ENCODE measurements around the gene ARFGAP2. TPM values are rescaled to one million over a fixed set of nuclear protein-coding genes. Genes with fewer than 3 reads are reported as not detected.
A peak's percentile ranks its signal among the peaks of the same experiment; 100 is the strongest.

ARFGAP2 gene
- polyA plus RNA-seq, 3 donors from 2014 or later: 103 to 137 (median 121) TPM

GRCh38 chr11:47144541-47144940, 32.1 kb downstream of the ARFGAP2 start:
- Mint-ChIP-seq H3K36me3 (peaks cover 0 to 4% (median 0%) of the 10 kb centered on the region in 3 donors), H3K27me3 (ENCODE audit: low read depth in 3 of 3) (peaks cover 0 to 2% (median 0%) of the 10 kb centered on the region in 3 donors), H3K4me3 (no peak overlapping the region), H3K4me1 (no peaks in the 10 kb centered on the region), H3K27ac (no peak overlapping the region), H3K9me3 (no peaks in the 10 kb centered on the region)
- DNase-seq: no peak

GRCh38 chr11:47143322-47143721, 33.4 kb downstream of the ARFGAP2 start:
- H3K27ac Mint-ChIP-seq: no peak overlapping the region
- no peak overlapping the region for H3K4me3 Mint-ChIP-seq
- H3K4me1 Mint-ChIP-seq: no peaks in the 10 kb centered on the region
- H3K36me3 Mint-ChIP-seq: peaks cover 0 to 4% (median 3%) of the 10 kb centered on the region in 3 donors
- no peak for DNase-seq
- no peaks in the 10 kb centered on the region for H3K27me3 Mint-ChIP-seq (ENCODE audit: low read depth in 3 of 3)
- H3K9me3 Mint-ChIP-seq: peaks cover 0 to 2% (median 0%) of the 10 kb centered on the region in 6 donors

- no peak overlapping the region for H3K4me3 Mint-ChIP-seq
- H3K27ac Mint-ChIP-seq: no peak overlapping the region
- no peaks in the 10 kb centered on the region for H3K4me1 Mint-ChIP-seq
- no peaks in the 10 kb centered on the region for H3K27me3 Mint-ChIP-seq (ENCODE audit: low read depth in 3 of 3)
- peaks cover 0 to 2% (median 0%) of the 10 kb centered on the region in 6 donors for H3K9me3 Mint-ChIP-seq
- no peak for DNase-seq
- H3K36me3 Mint-ChIP-seq: peaks cover 12 to 15% (median 14%) of the 10 kb centered on the region in 3 donors
Measured at GRCh38 chr11:47139878-47140277, 36.8 kb downstream of the ARFGAP2 start.

GRCh38 chr11:47137476-47137875, 39.2 kb downstream of the ARFGAP2 start:
- no peak overlapping the region for H3K4me3 Mint-ChIP-seq
- H3K9me3 Mint-ChIP-seq: peaks cover 0 to 2% (median 0%) of the 10 kb centered on the region in 6 donors
- no peak for DNase-seq
- H3K36me3 Mint-ChIP-seq: peaks cover 12 to 15% (median 14%) of the 10 kb centered on the region in 3 donors
- no peaks in the 10 kb centered on the region for H3K4me1 Mint-ChIP-seq
- H3K27me3 Mint-ChIP-seq (ENCODE audit: low read depth in 3 of 3): peaks cover 0 to 2% (median 0%) of the 10 kb centered on the region in 3 donors
- H3K27ac Mint-ChIP-seq: no peak overlapping the region

- peaks cover 0 to 2% (median 0%) of the 10 kb centered on the region in 6 donors for H3K9me3 Mint-ChIP-seq
- H3K36me3 Mint-ChIP-seq: peaks cover 12 to 15% (median 14%) of the 10 kb centered on the region in 3 donors
- H3K4me1 Mint-ChIP-seq: no peaks in the 10 kb centered on the region
- no peak overlapping the region for H3K27ac Mint-ChIP-seq
- no peak for DNase-seq
- peaks cover 0 to 2% (median 0%) of the 10 kb centered on the region in 3 donors for H3K27me3 Mint-ChIP-seq (ENCODE audit: low read depth in 3 of 3)
- H3K4me3 Mint-ChIP-seq: no peak overlapping the region
Measured at GRCh38 chr11:47136921-47137320, 39.8 kb downstream of the ARFGAP2 start.

GRCh38 chr11:47136327-47136726, 40.4 kb downstream of the ARFGAP2 start:
- Mint-ChIP-seq H3K9me3 (peaks cover 0 to 2% (median 0%) of the 10 kb centered on the region in 6 donors), H3K27me3 (ENCODE audit: low read depth in 3 of 3) (peaks cover 0 to 2% (median 0%) of the 10 kb centered on the region in 3 donors), H3K4me3 (no peak overlapping the region), H3K36me3 (peaks cover 12 to 15% (median 14%) of the 10 kb centered on the region in 3 donors), H3K27ac (peak overlapping the region in 1 of 6 donors; percentile 73), H3K4me1 (no peaks in the 10 kb centered on the region)
- DNase-seq: no peak

GRCh38 chr11:47132981-47133380, 43.7 kb downstream of the ARFGAP2 start:
- Mint-ChIP-seq H3K36me3 (peaks cover 7 to 12% (median 8%) of the 10 kb centered on the region in 3 donors), H3K27me3 (ENCODE audit: low read depth in 3 of 3) (peaks cover 0 to 2% (median 0%) of the 10 kb centered on the region in 3 donors), H3K9me3 (no peaks in the 10 kb centered on the region), H3K27ac (no peak overlapping the region), H3K4me3 (no peak overlapping the region), H3K4me1 (no peaks in the 10 kb centered on the region)
- no peak for DNase-seq

- no peak overlapping the region for H3K4me3 Mint-ChIP-seq
- no peak overlapping the region for H3K27ac Mint-ChIP-seq
- H3K36me3 Mint-ChIP-seq: peaks cover 2 to 7% (median 3%) of the 10 kb centered on the region in 3 donors
- peaks cover 0 to 2% (median 0%) of the 10 kb centered on the region in 3 donors for H3K27me3 Mint-ChIP-seq (ENCODE audit: low read depth in 3 of 3)
- H3K4me1 Mint-ChIP-seq: no peaks in the 10 kb centered on the region
- no peaks in the 10 kb centered on the region for H3K9me3 Mint-ChIP-seq
- no peak for DNase-seq
Measured at GRCh38 chr11:47132490-47132889, 44.2 kb downstream of the ARFGAP2 start.

GRCh38 chr11:47131136-47131535, 45.5 kb downstream of the ARFGAP2 start:
- no peaks in the 10 kb centered on the region for H3K9me3 Mint-ChIP-seq
- peaks cover 0 to 2% (median 0%) of the 10 kb centered on the region in 3 donors for H3K27me3 Mint-ChIP-seq (ENCODE audit: low read depth in 3 of 3)
- DNase-seq: no peak

GRCh38 chr11:47130543-47130942, 46.1 kb downstream of the ARFGAP2 start:
- H3K36me3 Mint-ChIP-seq: peaks cover 0 to 3% (median 0%) of the 10 kb centered on the region in 3 donors
- H3K27me3 Mint-ChIP-seq (ENCODE audit: low read depth in 3 of 3): peaks cover 0 to 2% (median 0%) of the 10 kb centered on the region in 3 donors
- H3K9me3 Mint-ChIP-seq: no peaks in the 10 kb centered on the region
- H3K4me3 Mint-ChIP-seq: no peak overlapping the region
- H3K4me1 Mint-ChIP-seq: no peaks in the 10 kb centered on the region
- DNase-seq: no peak
- H3K27ac Mint-ChIP-seq: no peak overlapping the region

More at GRCh38 chr11:47131136-47131535, 45.5 kb downstream of the ARFGAP2 start:
- Mint-ChIP-seq H3K36me3 (peaks cover 0 to under 1% (median 0%) of the 10 kb centered on the region in 3 donors), H3K27ac (no peak overlapping the region), H3K4me3 (no peak overlapping the region), H3K4me1 (no peaks in the 10 kb centered on the region)

- DNase-seq: no peak
- Mint-ChIP-seq H3K4me1 (no peaks in the 10 kb centered on the region), H3K4me3 (no peak overlapping the region), H3K27ac (no peak overlapping the region), H3K9me3 (no peaks in the 10 kb centered on the region), H3K36me3 (peaks cover 0 to 6% (median 0%) of the 10 kb centered on the region in 3 donors), H3K27me3 (ENCODE audit: low read depth in 3 of 3) (no peaks in the 10 kb centered on the region)
Measured at GRCh38 chr11:47127213-47127612, 49.5 kb downstream of the ARFGAP2 start.

- no peaks in the 10 kb centered on the region for H3K9me3 Mint-ChIP-seq
- no peaks in the 10 kb centered on the region for H3K4me1 Mint-ChIP-seq
- peaks cover 0 to 6% (median 0%) of the 10 kb centered on the region in 3 donors for H3K36me3 Mint-ChIP-seq
- no peak overlapping the region for H3K4me3 Mint-ChIP-seq
- no peak overlapping the region for H3K27ac Mint-ChIP-seq
- H3K27me3 Mint-ChIP-seq (ENCODE audit: low read depth in 3 of 3): no peaks in the 10 kb centered on the region
- no peak for DNase-seq
Measured at GRCh38 chr11:47125083-47125482, 51.6 kb downstream of the ARFGAP2 start.

GRCh38 chr11:47124675-47125074, 52.0 kb downstream of the ARFGAP2 start:
- Mint-ChIP-seq H3K27ac (no peak overlapping the region), H3K27me3 (ENCODE audit: low read depth in 3 of 3) (no peaks in the 10 kb centered on the region), H3K36me3 (peaks cover 0 to 6% (median 0%) of the 10 kb centered on the region in 3 donors), H3K4me1 (no peaks in the 10 kb centered on the region), H3K4me3 (no peak overlapping the region), H3K9me3 (no peaks in the 10 kb centered on the region)
- no peak for DNase-seq

- no peaks in the 10 kb centered on the region for H3K9me3 Mint-ChIP-seq
- no peak overlapping the region for H3K4me3 Mint-ChIP-seq
Measured at GRCh38 chr11:47123094-47123493, 53.6 kb downstream of the ARFGAP2 start.

GRCh38 chr11:47121731-47122130, 54.9 kb downstream of the ARFGAP2 start:
- H3K4me3 Mint-ChIP-seq: no peak overlapping the region
- no peaks in the 10 kb centered on the region for H3K27me3 Mint-ChIP-seq (ENCODE audit: low read depth in 3 of 3)
- H3K27ac Mint-ChIP-seq: no peak overlapping the region
- H3K4me1 Mint-ChIP-seq: no peaks in the 10 kb centered on the region
- H3K36me3 Mint-ChIP-seq: peaks cover 0 to 6% (median 0%) of the 10 kb centered on the region in 3 donors
- no peaks in the 10 kb centered on the region for H3K9me3 Mint-ChIP-seq
- no peak for DNase-seq

More at GRCh38 chr11:47123094-47123493, 53.6 kb downstream of the ARFGAP2 start:
- peaks cover 0 to 6% (median 0%) of the 10 kb centered on the region in 3 donors for H3K36me3 Mint-ChIP-seq
- H3K27me3 Mint-ChIP-seq (ENCODE audit: low read depth in 3 of 3): no peaks in the 10 kb centered on the region
- no peaks in the 10 kb centered on the region for H3K4me1 Mint-ChIP-seq
- H3K27ac Mint-ChIP-seq: no peak overlapping the region
- DNase-seq: no peak

Measured in immature natural killer cell (primary cell).